CD4-positive, alpha-beta T cell treated with Interleukin-21 for 1 hour (primary cell): ENCODE results near the gene ACER1.

Experiments used
- DNase-seq: peaks from one replicate; pipeline ENCODE4 v3.0.0-alpha.2; 2020

Gene ACER1

GRCh38 chr19:6263735-6264444 is 69.5 kb downstream of the ACER1 start:
- no peak for DNase-seq

- DNase-seq: no peak
Observed at GRCh38 chr19:6263306-6263705, 70.1 kb downstream of the ACER1 start.

- DNase-seq: no peak
Observed at GRCh38 chr19:6262519-6262918, 70.9 kb downstream of the ACER1 start.

- no peak for DNase-seq
Observed at GRCh38 chr19:6261883-6262282, 71.5 kb downstream of the ACER1 start.

- DNase-seq: peak; percentile 31
Observed at GRCh38 chr19:6260912-6261650, 72.3 kb downstream of the ACER1 start.

- DNase-seq: no peak
Observed at GRCh38 chr19:6260376-6260775, 73.0 kb downstream of the ACER1 start.

- no peak for DNase-seq
Observed at GRCh38 chr19:6259312-6259861, 74.0 kb downstream of the ACER1 start.

GRCh38 chr19:6258812-6259311 is 74.5 kb downstream of the ACER1 start:
- no peak for DNase-seq
